ENCODE data around the gene PAX3.

Gene PAX3

DNA sequence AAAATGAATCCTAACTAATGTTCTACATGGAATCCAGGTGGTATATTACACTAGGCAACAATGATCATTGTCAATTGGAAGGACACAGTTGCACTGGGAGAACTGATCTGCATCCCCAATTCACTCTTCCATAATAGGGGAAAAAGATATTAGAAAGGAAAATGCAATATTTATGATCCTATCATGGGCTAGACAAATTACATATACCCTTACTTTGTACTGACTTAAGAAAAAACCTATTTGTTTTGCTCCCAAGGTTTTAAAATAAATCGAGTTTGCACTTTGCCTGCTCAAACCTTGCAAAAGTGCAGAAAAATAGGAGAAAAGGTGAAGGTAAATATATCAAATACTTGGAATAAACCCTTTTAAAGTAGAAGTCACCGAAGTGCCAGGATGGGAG lies 11.0 kb upstream of the PAX3 start:
- Histone ChIP-seq H3K36me3 (replicated peaks; ENCODE audit: low read depth, low read length) (no peaks in the 10 kb centered on the region), H4K20me1 (ENCODE audit: insufficient read depth, low read length) (no peaks in the 10 kb centered on the region), H3K27ac (ENCODE audit: low read length) (no peak overlapping the region), H3K4me3 (ENCODE audit: low read length) (no peak overlapping the region), H3K4me2 (ENCODE audit: low read length) (no peak overlapping the region), H2AFZ (ENCODE audit: low read depth, low read length) (no peak overlapping the region), H3K79me2 (ENCODE audit: low read length) (no peaks in the 10 kb centered on the region), H3K27me3 (ENCODE audit: low read depth, low read length) (peaks cover 4% of the 10 kb centered on the region; the same call in 1 of the 2 replicates), H3K4me1 (ENCODE audit: low read length) (no peaks in the 10 kb centered on the region), H3K9me3 (ENCODE audit: insufficient read depth, low read length) (no peaks in the 10 kb centered on the region), H3K9ac (ENCODE audit: low read length) (no peak overlapping the region)
- no peak for TF ChIP-seq EZH2phosphoT487 (IDR thresholded peaks at IDR 0.05; ENCODE audit: low read depth)
- TF ChIP-seq, protein P1, sequence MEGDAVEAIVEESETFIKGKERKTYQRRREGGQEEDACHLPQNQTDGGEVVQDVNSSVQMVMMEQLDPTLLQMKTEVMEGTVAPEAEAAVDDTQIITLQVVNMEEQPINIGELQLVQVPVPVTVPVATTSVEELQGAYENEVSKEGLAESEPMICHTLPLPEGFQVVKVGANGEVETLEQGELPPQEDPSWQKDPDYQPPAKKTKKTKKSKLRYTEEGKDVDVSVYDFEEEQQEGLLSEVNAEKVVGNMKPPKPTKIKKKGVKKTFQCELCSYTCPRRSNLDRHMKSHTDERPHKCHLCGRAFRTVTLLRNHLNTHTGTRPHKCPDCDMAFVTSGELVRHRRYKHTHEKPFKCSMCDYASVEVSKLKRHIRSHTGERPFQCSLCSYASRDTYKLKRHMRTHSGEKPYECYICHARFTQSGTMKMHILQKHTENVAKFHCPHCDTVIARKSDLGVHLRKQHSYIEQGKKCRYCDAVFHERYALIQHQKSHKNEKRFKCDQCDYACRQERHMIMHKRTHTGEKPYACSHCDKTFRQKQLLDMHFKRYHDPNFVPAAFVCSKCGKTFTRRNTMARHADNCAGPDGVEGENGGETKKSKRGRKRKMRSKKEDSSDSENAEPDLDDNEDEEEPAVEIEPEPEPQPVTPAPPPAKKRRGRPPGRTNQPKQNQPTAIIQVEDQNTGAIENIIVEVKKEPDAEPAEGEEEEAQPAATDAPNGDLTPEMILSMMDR (IDR thresholded peaks at IDR 0.05; ENCODE audit: low read depth, low read length), result no peak

DNA sequence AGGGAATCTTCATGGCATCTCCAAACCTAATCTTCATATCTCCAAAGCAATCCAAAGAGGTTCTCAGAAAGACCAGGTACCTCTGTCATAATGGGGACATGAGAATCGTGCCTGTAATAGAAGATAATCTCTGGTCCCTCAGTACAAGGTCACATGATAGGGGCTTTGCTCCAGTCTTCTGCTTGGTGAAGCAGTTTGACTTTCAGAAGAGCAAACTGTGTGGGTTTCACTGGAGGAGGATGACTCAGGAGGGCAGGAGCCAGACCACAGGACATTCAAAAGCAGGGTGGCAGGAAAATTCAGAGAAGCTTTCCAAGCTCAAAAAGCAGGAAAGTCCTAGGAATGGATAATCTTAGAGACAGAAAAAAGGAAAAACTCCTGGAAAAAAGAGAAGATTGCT lies 10.6 kb upstream of the PAX3 start:
- Histone ChIP-seq H3K27me3 (ENCODE audit: low read depth, low read length) (peaks cover 2% of the 10 kb centered on the region; the same call in 1 of the 2 replicates), H3K9me3 (ENCODE audit: insufficient read depth, low read length) (no peaks in the 10 kb centered on the region), H3K79me2 (ENCODE audit: low read length) (no peaks in the 10 kb centered on the region), H3K4me1 (ENCODE audit: low read length) (no peaks in the 10 kb centered on the region), H3K27ac (ENCODE audit: low read length) (no peak overlapping the region), H2AFZ (ENCODE audit: low read depth, low read length) (no peak overlapping the region), H3K4me2 (ENCODE audit: low read length) (no peak overlapping the region), H4K20me1 (ENCODE audit: insufficient read depth, low read length) (no peaks in the 10 kb centered on the region), H3K4me3 (ENCODE audit: low read length) (no peak overlapping the region), H3K36me3 (replicated peaks; ENCODE audit: low read depth, low read length) (no peaks in the 10 kb centered on the region), H3K9ac (ENCODE audit: low read length) (no peak overlapping the region)
- TF ChIP-seq EZH2phosphoT487 (IDR thresholded peaks at IDR 0.05; ENCODE audit: low read depth), result no peak

DNA sequence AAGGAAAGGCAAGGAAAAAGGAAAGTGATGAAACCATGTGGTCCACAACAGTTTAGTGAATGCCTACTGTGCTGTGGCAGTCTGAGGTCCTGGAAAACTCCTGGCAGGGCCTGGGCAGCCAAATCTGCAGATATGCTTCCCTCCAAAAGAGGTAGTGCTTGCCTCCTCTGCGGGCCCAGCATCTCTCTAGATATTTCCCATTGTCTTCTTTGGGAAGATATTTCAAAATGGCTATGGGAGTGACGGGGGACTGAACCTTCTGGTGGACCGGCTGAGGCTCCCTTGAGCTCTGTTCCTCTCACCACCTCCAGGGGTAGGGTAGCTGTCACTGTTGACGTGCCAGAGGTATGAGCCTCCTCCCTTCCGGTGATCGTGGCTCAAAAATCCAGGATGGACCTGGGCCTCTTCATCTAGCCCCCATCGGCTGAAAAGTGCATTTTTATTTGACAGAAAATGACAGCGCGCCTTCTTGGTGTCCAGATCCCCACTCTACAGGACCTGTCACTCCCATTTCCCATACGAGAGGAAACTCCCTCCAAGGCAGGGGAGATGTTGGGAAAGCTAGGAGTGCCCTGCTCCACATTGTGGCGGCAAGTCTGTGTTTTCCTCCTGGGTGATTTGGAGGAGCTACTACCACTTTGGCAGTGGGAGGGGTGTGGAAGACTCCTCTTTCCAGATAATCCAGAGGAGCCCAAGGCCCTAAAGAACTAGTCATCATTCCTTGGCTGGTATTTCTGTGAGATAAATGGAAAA lies 9.4 kb upstream of the PAX3 start:
- no peak for TF ChIP-seq EZH2phosphoT487 (IDR thresholded peaks at IDR 0.05; ENCODE audit: low read depth)
- TF ChIP-seq, protein P1 (IDR thresholded peaks at IDR 0.05; ENCODE audit: low read depth, low read length), result no peak
- no peak overlapping the region for H3K4me2 ChIP-seq (ENCODE audit: low read length)

DNA sequence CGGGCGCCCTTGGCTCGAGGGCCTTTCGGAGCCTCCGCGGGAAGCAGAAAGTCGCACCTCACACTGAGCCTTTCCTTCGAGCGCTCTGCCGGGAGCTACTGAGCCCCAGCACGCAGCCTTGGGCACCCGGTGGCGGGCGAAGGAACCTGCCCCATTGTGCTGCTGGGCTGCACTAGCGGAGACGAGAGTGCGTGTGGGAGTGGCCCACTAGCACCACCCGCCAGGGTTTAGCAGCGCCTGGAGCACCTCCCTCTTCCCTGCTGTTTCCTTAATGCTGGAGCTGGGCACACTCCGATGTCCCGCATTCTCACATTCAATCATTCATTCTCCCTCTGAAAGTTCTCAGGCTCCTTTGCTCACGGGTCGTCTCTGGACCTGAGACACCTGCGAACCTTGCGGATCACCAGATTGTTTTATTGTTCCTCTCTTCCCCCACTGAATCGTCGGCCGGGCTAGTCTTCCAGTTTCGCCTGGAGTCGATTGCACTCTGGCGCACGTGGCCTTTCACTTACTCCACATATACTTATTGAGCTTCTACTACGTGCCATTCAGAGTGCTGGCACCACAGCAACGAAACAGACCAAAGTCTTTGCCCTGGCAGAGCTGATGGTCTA lies 8.5 kb upstream of the PAX3 start:
- H3K36me3 ChIP-seq (replicated peaks; ENCODE audit: low read depth, low read length), result no peaks in the 10 kb centered on the region
- H3K27me3 ChIP-seq (ENCODE audit: low read depth, low read length), result no peaks in the 10 kb centered on the region; the same call in 1 of the 2 replicates
- H3K79me2 ChIP-seq (ENCODE audit: low read length), result no peaks in the 10 kb centered on the region
- H3K9ac ChIP-seq (ENCODE audit: low read length), result no peak overlapping the region
- no peaks in the 10 kb centered on the region for H3K9me3 ChIP-seq (ENCODE audit: insufficient read depth, low read length)
- H3K27ac ChIP-seq (ENCODE audit: low read length), result no peak overlapping the region
- H3K4me2 ChIP-seq (ENCODE audit: low read length), result no peak overlapping the region
- no peak overlapping the region for H3K4me3 ChIP-seq (ENCODE audit: low read length)
- TF ChIP-seq, protein P1 (IDR thresholded peaks at IDR 0.05; ENCODE audit: low read depth, low read length), result no peak
- TF ChIP-seq EZH2phosphoT487 (IDR thresholded peaks at IDR 0.05; ENCODE audit: low read depth), result no peak
- H3K4me1 ChIP-seq (ENCODE audit: low read length), result no peaks in the 10 kb centered on the region
- no peak overlapping the region for H2AFZ ChIP-seq (ENCODE audit: low read depth, low read length)
- no peaks in the 10 kb centered on the region for H4K20me1 ChIP-seq (ENCODE audit: insufficient read depth, low read length)

More for the DNA sequence above, 9.4 kb upstream of the PAX3 start:
- H3K4me1 ChIP-seq (ENCODE audit: low read length), result no peaks in the 10 kb centered on the region
- H2AFZ ChIP-seq (ENCODE audit: low read depth, low read length), result no peak overlapping the region
- H3K27me3 ChIP-seq (ENCODE audit: low read depth, low read length), result no peaks in the 10 kb centered on the region; the same call in 1 of the 2 replicates
- no peaks in the 10 kb centered on the region for H3K9me3 ChIP-seq (ENCODE audit: insufficient read depth, low read length)
- H3K4me3 ChIP-seq (ENCODE audit: low read length), result no peak overlapping the region
- H3K9ac ChIP-seq (ENCODE audit: low read length), result no peak overlapping the region
- H4K20me1 ChIP-seq (ENCODE audit: insufficient read depth, low read length), result no peaks in the 10 kb centered on the region
- no peaks in the 10 kb centered on the region for H3K79me2 ChIP-seq (ENCODE audit: low read length)
- no peaks in the 10 kb centered on the region for H3K36me3 ChIP-seq (replicated peaks; ENCODE audit: low read depth, low read length)
- H3K27ac ChIP-seq (ENCODE audit: low read length), result no peak overlapping the region

Measured in OCI-LY3 (cell line).